SH-SY5Y (cell line): ENCODE measurements around the gene DUOX1.

Source experiments
- GATA2 ChIP-seq: IDR thresholded peaks from 2 replicates; pipeline ENCODE4 v1.6.1; 2011; ENCODE audit warnings: mild to moderate bottlenecking, low read depth, low read length
- GATA3 ChIP-seq: IDR thresholded peaks from 2 replicates; pipeline ENCODE4 v1.6.1; 2011; ENCODE audit warnings: low read depth, mild to moderate bottlenecking, low read length, moderate library complexity

DUOX1 gene

GRCh38 chr15:45156744-45157455 is 27.1 kb downstream of the DUOX1 start:
- no peak for TF ChIP-seq GATA3
- no peak for TF ChIP-seq GATA2

GRCh38 chr15:45157974-45158373 is 28.2 kb downstream of the DUOX1 start:
- no peak for TF ChIP-seq GATA2
- no peak for TF ChIP-seq GATA3

DNA sequence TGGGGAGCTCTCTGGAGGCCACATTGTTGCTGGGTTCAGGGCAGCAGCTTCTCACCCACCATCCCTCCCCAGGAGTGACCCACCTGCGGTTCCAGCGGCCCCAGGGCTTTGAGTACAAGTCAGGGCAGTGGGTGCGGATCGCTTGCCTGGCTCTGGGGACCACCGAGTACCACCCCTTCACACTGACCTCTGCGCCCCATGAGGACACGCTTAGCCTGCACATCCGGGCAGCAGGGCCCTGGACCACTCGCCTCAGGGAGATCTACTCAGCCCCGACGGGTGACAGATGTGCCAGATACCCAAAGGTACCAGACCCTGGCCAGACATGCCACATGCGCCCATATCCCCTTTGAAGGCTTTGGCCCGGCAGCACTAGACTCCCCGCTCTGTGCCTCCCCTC is 31.9 kb downstream of the DUOX1 start:
- TF ChIP-seq GATA3 (no peak), GATA2 (no peak)

DNA sequence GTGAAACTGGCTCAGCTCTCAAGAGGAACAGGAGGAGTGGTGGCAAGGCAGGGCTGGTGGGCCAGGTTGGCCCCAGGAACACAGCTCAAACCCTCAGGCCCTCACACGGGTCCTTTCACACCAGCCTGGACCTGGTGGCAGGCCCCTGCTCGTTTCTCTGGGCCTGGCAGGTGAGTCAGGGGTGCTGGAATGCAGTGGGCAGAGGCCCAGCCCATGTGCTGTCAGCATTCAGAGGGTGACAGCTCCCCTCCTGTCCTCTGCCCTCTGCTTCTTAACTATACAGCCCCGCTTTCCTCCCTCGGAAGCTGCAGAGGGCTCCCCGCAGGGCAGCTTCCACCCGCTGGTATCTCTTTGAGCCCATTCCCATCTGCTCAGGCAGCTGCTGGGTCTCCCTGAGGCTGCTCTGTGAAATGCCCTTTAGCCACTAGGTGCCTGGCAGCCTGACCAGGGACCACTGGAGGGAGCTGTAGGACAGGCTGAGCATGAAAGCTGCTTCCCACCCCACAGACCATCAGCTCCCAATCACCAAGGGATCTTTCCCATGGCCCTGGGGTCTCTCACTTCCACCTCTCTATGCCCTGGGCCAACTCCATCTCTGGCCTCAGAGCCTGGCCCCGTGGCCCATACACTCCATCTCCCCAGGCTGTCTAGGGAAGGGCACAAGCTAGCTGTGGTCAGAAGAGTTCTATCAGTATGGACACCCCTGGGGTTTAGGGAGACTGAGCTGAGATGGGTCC is 33.1 kb downstream of the DUOX1 start:
- TF ChIP-seq GATA3 (no peak), GATA2 (peak; percentile 57)

DNA sequence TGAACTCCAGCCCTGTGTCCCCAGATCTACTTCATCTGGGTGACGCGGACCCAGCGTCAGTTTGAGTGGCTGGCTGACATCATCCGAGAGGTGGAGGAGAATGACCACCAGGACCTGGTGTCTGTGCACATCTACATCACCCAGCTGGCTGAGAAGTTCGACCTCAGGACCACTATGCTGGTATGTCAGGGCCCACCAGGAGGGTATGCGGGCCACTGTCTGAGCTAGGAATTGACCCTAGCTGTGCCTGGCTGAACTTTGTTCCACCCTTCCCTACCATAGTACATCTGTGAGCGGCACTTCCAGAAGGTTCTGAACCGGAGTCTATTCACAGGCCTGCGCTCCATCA is 33.7 kb downstream of the DUOX1 start:
- no peak for TF ChIP-seq GATA2
- no peak for TF ChIP-seq GATA3

GRCh38 chr15:45164914-45165313 is 35.1 kb downstream of the DUOX1 start:
- TF ChIP-seq GATA3 (no peak), GATA2 (no peak)

DNA sequence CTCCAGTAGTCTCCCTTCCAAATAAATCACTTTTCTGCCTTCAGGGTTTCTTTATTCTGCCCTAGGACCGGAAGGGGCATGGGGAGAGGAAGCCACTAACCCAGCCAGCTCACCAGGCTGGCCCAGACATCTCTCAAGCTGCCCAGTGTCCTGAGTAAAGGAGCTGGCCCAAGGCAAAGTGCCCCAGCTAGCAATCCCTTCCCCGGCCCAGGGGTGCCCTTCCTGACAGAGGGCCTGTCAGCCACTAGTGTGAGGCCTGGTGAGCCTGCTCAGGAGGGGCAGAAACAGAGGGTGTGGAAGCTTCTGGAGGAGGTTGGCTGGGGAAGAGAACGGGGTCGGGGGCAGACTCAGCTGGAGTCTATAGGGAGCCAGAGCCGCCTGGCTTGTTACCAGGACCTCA is 35.7 kb downstream of the DUOX1 start:
- TF ChIP-seq GATA3 = no peak
- TF ChIP-seq GATA2 = no peak

GRCh38 chr15:45166834-45167630 is 37.2 kb downstream of the DUOX1 start:
- no peak for TF ChIP-seq GATA3
- no peak for TF ChIP-seq GATA2

- no peak for TF ChIP-seq GATA2
- no peak for TF ChIP-seq GATA3
Measured at GRCh38 chr15:45167631-45168205, 37.9 kb downstream of the DUOX1 start.

DNA sequence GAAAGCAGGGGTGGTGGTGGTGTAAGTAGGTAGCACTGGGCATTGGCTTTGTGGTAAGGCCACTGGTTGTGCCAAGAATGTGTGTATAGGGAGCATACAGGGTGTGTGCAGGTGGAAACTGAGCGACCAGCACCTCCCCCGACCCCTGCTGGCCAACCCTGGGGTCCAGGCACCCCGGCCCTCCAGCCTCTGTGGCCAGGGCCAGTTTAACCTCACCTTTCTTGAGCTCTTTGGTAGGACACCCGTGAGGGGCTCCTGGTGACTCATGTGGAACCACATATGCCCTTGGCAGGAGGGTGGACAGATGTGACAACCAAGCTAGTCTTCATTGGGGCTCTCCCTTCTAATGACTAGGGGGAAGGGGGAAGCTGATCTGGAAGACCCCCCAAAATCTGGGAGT is 38.5 kb downstream of the DUOX1 start:
- TF ChIP-seq GATA2 (no peak), GATA3 (no peak)

GRCh38 chr15:45168751-45169551 is 39.2 kb downstream of the DUOX1 start:
- TF ChIP-seq GATA3 (no peak), GATA2 (no peak; the same call in 1 of the 2 replicates)

DNA sequence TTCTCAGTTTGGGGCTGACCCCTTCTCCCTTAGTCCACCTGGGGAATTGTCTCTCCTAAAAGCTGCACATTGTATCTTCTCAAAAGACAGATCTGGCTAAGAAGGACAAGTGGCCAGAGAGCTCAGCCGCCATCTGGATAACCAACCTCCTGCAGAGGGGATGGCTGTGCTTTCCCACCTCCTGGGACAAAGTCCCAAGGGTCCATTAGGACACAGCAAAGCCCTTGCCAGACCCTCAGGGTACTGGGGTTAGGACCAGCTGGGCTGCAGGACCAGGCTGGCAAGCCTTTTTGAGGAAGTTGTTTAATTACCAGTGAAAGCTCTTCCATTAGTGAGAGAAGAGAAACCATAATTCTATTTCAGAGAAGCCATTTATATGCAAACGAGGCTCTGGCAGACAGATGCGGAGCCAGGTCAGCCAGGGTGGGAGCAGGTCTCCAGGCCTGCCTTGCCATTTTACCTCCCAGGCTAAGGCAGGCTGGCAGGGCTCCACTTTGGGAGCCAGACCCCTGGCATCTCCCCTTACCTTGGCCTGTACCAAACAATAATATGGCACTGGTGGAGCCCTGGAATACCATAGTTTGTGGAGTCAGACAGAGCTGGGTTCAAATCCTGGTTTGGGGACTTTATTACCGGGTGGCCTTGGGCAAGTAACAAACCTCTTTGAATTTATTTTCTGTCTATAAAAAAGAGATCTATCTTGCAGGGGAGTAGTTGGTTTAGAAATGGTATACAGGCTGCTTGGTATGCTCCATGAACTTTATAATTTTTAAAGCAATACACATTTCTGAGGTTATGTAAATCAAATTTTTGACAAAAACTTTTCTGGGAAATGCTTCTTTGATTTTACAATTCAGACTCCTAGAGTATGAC is 40.0 kb downstream of the DUOX1 start:
- no peak for TF ChIP-seq GATA2
- no peak for TF ChIP-seq GATA3
